B cell (primary cell): ENCODE measurements around the gene CENPN.

ENCODE experiments used
- CTCF ChIP-seq: fragments of 200-600 bp; IDR thresholded peaks from one replicate; pipeline ENCODE4 v1.8.0; 2022; ENCODE audit warnings: antibody characterized with exemption, mild to moderate bottlenecking
- EZH2 ChIP-seq: IDR thresholded peaks from 2 replicates; pipeline ENCODE4 v1.6.1; 2012; ENCODE audit warnings: borderline replicate concordance, low read depth, mild to moderate bottlenecking, moderate library complexity, low read length; ENCODE audit not compliant: insufficient read depth, poor library complexity, severe bottlenecking

- TF ChIP-seq CTCF: no peak
- TF ChIP-seq EZH2: no peak
These were observed 69.6 kb downstream of the CENPN start for GRCh38 chr16:81076566-81077075.
